K562 (cell line): ENCODE results near the gene GRXCR1. TPM values are rescaled to one million over a fixed set of nuclear protein-coding genes. Genes with fewer than 3 reads are reported as not detected.

ENCODE experiments used
- ATAC-seq: fragments of 200-7000 bp; cut with Tn5 transposase; 3 replicates; pipeline ENCODE4 v1.9.1; 2020; ENCODE audit warnings: moderate library complexity
- BruUV-seq: library from RNA; stranded (reverse); fragments of 400-500 nt; replicated peaks from 2 replicates; lab custom pipeline; 2021; lab: Mats Ljungman, UMichigan
- CTCF ChIA-PET: fragments of 300-600 bp; formaldehyde crosslinking; extraction: SDS; loops from one replicate; lab custom pipeline; 2021; ENCODE audit warnings: low intra/inter-chr PET ratio; lab: Yijun Ruan, JAX
- POLR2A ChIA-PET: fragments of 300-600, 350-650 bp; sonication (Branson Sonifier 250); formaldehyde crosslinking; extraction: SDS; loops from one replicate; lab custom pipeline; 2021; ENCODE audit warnings: antibody characterized with exemption, inconsistent platforms; lab: Yijun Ruan, JAX
- DNase-seq, 4 experiments: peaks; one replicate each; pipeline versions ENCODE4 v3.0.0 to v3.0.0-alpha.2; 2011 to 2018; ENCODE audit warnings: low spot score in 3 of 4, mixed read lengths in 3 of 4; ENCODE audit errors: extremely low read depth in 1 of 4
- FAIRE-seq: peaks from 2 replicates; lab custom pipeline; 2011; peaks lifted over from hg19 to GRCh38; lab: Jason Lieb, UNC
- H2AFZ ChIP-seq: 2 replicates; pipeline ENCODE4 v1.6.0; 2011; ENCODE audit warnings: low read depth, low read length, control low read depth, inconsistent platforms
- H3K27ac ChIP-seq: fragments of 200-600 bp; 3 replicates; pipeline ENCODE4 v1.8.0; 2011; ENCODE audit warnings: low read depth, mild to moderate bottlenecking, control low read depth, inconsistent platforms, low read length, moderate library complexity, mixed read lengths; ENCODE audit errors: extremely low read depth
- H3K27me3 ChIP-seq, 2 experiments: fragments of 300-600 bp in 1 of 2; 2 replicates in 1 of 2; 3 replicates in 1 of 2; pipeline versions ENCODE4 v1.6.0 to v1.8.0; 2011; ENCODE audit warnings: inconsistent platforms in 2 of 2, low read length in 2 of 2, mild to moderate bottlenecking in 1 of 2, mixed read lengths in 1 of 2, moderate library complexity in 1 of 2; ENCODE audit not compliant: control insufficient read depth in 2 of 2, insufficient read depth in 2 of 2
- H3K36me3 ChIP-seq: fragments of 300-600 bp; 3 replicates; pipeline ENCODE4 v1.8.0; 2011; ENCODE audit warnings: mild to moderate bottlenecking, low read length, inconsistent platforms; ENCODE audit not compliant: control insufficient read depth, insufficient read depth
- H3K4me1 ChIP-seq, 2 experiments: fragments of 200-600 bp in 1 of 2; replicated peaks in 1 of 2; 2 replicates in 1 of 2; 3 replicates in 1 of 2; pipeline versions ENCODE4 v1.5.1 to v1.8.0; 2011; ENCODE audit warnings: inconsistent platforms in 2 of 2, low read length in 2 of 2, mild to moderate bottlenecking in 1 of 2, mixed read lengths in 1 of 2, moderate library complexity in 1 of 2; ENCODE audit not compliant: control insufficient read depth in 2 of 2, insufficient read depth in 2 of 2
- H3K4me2 ChIP-seq: 2 replicates; pipeline ENCODE4 v1.6.1; 2011; ENCODE audit warnings: low read length, control low read depth, inconsistent platforms, mixed read lengths; ENCODE audit not compliant: insufficient read depth
- H3K4me3 ChIP-seq: fragments of 200-600 bp; sonication (generic), shearing (Covaris generic); 2 replicates; pipeline ENCODE4 v1.5.1; 2016; ENCODE audit warnings: control low read depth, inconsistent platforms
- H3K79me2 ChIP-seq: fragments of 200-600 bp; 3 replicates; pipeline ENCODE4 v1.8.0; 2011; ENCODE audit warnings: low read length, inconsistent platforms; ENCODE audit not compliant: control insufficient read depth, insufficient read depth
- H3K9ac ChIP-seq, 2 experiments: 2 replicates each; pipeline versions ENCODE4 v1.6.0 to v1.6.1; 2011; ENCODE audit warnings: low read depth in 2 of 2, low read length in 2 of 2, control low read depth in 1 of 2, inconsistent platforms in 1 of 2, mild to moderate bottlenecking in 1 of 2, mixed read lengths in 1 of 2; ENCODE audit not compliant: insufficient read depth in 1 of 2
- H3K9me1 ChIP-seq: one replicate; pipeline ENCODE4 v1.6.0; 2011; ENCODE audit warnings: inconsistent platforms, mild to moderate bottlenecking, low read length, moderate library complexity; ENCODE audit not compliant: control insufficient read depth, insufficient read depth
- H3K9me3 ChIP-seq: replicated peaks from 2 replicates; pipeline ENCODE4 v1.5.1; 2011; ENCODE audit warnings: low read depth, low read length, inconsistent platforms; ENCODE audit not compliant: control insufficient read depth, insufficient read depth
- H4K20me1 ChIP-seq: replicated peaks from 2 replicates; pipeline ENCODE4 v1.6.1; 2011; ENCODE audit warnings: low read length, inconsistent platforms, mixed read lengths; ENCODE audit not compliant: control insufficient read depth, insufficient read depth
- BRD9 ChIP-seq: fragments of 450-650 bp; IDR thresholded peaks from 2 replicates; pipeline ENCODE4 v1.6.1; 2018; ENCODE audit warnings: low read depth; ENCODE audit not compliant: partially characterized antibody
- CBX8 ChIP-seq: fragments of 200-600 bp; sonication (generic); IDR thresholded peaks from 2 replicates; pipeline ENCODE4 v1.6.1; 2012; ENCODE audit warnings: borderline replicate concordance, mixed run types, low read depth, mild to moderate bottlenecking, moderate library complexity, mixed read lengths, low read length, control low read depth, inconsistent platforms; ENCODE audit not compliant: poor library complexity, severe bottlenecking; ENCODE audit errors: extremely low read depth
- CREM ChIP-seq: IDR thresholded peaks from 2 replicates; pipeline ENCODE4 v1.6.1; 2014; ENCODE audit warnings: antibody characterized with exemption, low read depth
- ELK1 ChIP-seq: sonication (generic); formaldehyde crosslinking; IDR thresholded peaks from 2 replicates; pipeline ENCODE4 v1.8.1; 2022; ENCODE audit warnings: missing genetic modification reagents
- FOS ChIP-seq: IDR thresholded peaks from 3 replicates; pipeline ENCODE4 v1.6.1; 2011; ENCODE audit not compliant: insufficient read length; ENCODE audit errors: extremely low read depth
- FOXP1 ChIP-seq: sonication (generic); formaldehyde crosslinking; IDR thresholded peaks from 2 replicates; pipeline ENCODE4 v1.8.0; 2022; ENCODE audit warnings: mild to moderate bottlenecking, missing genetic modification reagents
- HDAC2 ChIP-seq: fragments of 450-650 bp; IDR thresholded peaks from 2 replicates; pipeline ENCODE4 v1.6.1; 2016; ENCODE audit warnings: mild to moderate bottlenecking
- HDGF ChIP-seq: fragments of 450-650 bp; IDR thresholded peaks from 2 replicates; pipeline ENCODE4 v1.6.1; 2016
- NONO ChIP-seq, 2 experiments: fragments of 200-400 bp in 1 of 2; fragments of 450-650 bp in 1 of 2; formaldehyde crosslinking in 1 of 2; IDR thresholded peaks; 2 replicates each; pipeline ENCODE4 v1.6.1; 2017; ENCODE audit warnings: low read depth in 2 of 2, mild to moderate bottlenecking in 2 of 2, moderate library complexity in 2 of 2, low read length in 1 of 2
- TCF7L2 ChIP-seq: fragments of 150-350 bp; IDR thresholded peaks from 2 replicates; pipeline ENCODE4 v1.6.1; 2016; ENCODE audit warnings: low read depth, mild to moderate bottlenecking, low read length, moderate library complexity
- ZFP30 ChIP-seq: fragments of 250-450 bp; sonication (Bioruptor Pico); IDR thresholded peaks from 2 replicates; pipeline ENCODE4 v1.8.0; 2022; ENCODE audit warnings: moderate library complexity, mild to moderate bottlenecking, inconsistent platforms, borderline replicate concordance
- ZNF668 ChIP-seq: fragments of 250-450 bp; sonication (Bioruptor Pico); IDR thresholded peaks from 2 replicates; pipeline ENCODE4 v1.8.0; 2022; ENCODE audit warnings: mild to moderate bottlenecking, inconsistent platforms
- WGBS: fragments of 100-300 bp; shearing (Covaris generic); methylation state at CpG from one replicate; pipeline ENCODE4 v1.1.6; 2016; ENCODE audit warnings: low coverage, mixed read lengths; ENCODE audit not compliant: insufficient coverage; ENCODE audit errors: missing lambda C conversion rate; 5-methylcytosine and 5-hydroxymethylcytosine counted together
- in situ Hi-C: fragments of 300-500 bp; cut with MboI; formaldehyde crosslinking; loops from 4 replicates; pipeline ENCODE4 v1.15.0; 2018; ENCODE audit warnings: inconsistent platforms, mixed read lengths
- intact Hi-C: fragments of 100-400 bp; cut with micrococcal nuclease; formaldehyde crosslinking; loops from 2 replicates; pipeline ENCODE4 v1.14.2; 2022
- polyA plus RNA-seq, 8 experiments: library from polyadenylated mRNA; depleted of rRNA in 4 of 8; stranded (reverse) in 5 of 8; unstranded in 3 of 8; fragments of >200 nt; fragmentation: Nextera tagmentation in 2 of 8; fragmentation: Illumina TruSeq in 1 of 8; extraction: Ambion mirVana in 2 of 8; extraction: Trizol in 1 of 8; gene quantifications; 2 replicates each; pipeline versions ENCODE4 v1.2.1 to v1.2.3, GENCODE V29; 2011 to 2014; ENCODE audit warnings: inconsistent platforms in 1 of 8, missing spikeins in 1 of 8
- total RNA-seq, 7 experiments: library from RNA; depleted of rRNA in 6 of 7; stranded (reverse); fragments of >200 nt in 6 of 7; fragmentation: Illumina TruSeq in 2 of 7; extraction: Trizol in 2 of 7; gene quantifications; 2 replicates each; pipeline versions ENCODE4 v1.2.1 to v1.2.3, GENCODE V29; 2011 to 2021; ENCODE audit warnings: low replicate concordance in 1 of 7
- TF ChIP-seq, protein P1 (sequence below): sonication (generic); formaldehyde crosslinking; IDR thresholded peaks from 2 replicates; pipeline ENCODE4 v1.8.0; 2022; ENCODE audit warnings: missing genetic modification reagents, mild to moderate bottlenecking, borderline replicate concordance

GRXCR1 gene
- total and polyA plus RNA-seq, 9 of the 15 experiments (the other 6 are each of a cell fraction or from before 2014, with no cell fraction given) = not detected

- Histone ChIP-seq H3K4me1 (no peaks in the 10 kb centered on the region), H3K4me3 (no peak overlapping the region), H2AFZ (no peak overlapping the region), H3K4me2 (no peak overlapping the region), H3K36me3 (no peaks in the 10 kb centered on the region), H3K79me2 (no peaks in the 10 kb centered on the region), H3K9me1 (no peaks in the 10 kb centered on the region), H3K9me3 (no peaks in the 10 kb centered on the region; the same call in none of the 2 replicates), H4K20me1 (no peaks in the 10 kb centered on the region), H3K27me3 (no peaks in the 10 kb centered on the region), H3K9ac (no peak overlapping the region), H3K27ac (no peak overlapping the region)
- ChIA-PET CTCF (no interaction called here), POLR2A (no interaction called here)
- ATAC-seq (no peak), DNase-seq (no peak), FAIRE-seq (no peak)
- BruUV-seq = no TSS peak
- TF ChIP-seq NONO (IDR thresholded peaks at IDR 0.05; ENCODE audit: low read depth in 2 of 2, low read length in 1 of 2) = no peak
- TF ChIP-seq HDAC2 = no peak
- no peak for TF ChIP-seq CREM
- no peak for TF ChIP-seq ZNF668 (CRISPR knock-in tag)
- no peak for TF ChIP-seq ZFP30 (CRISPR knock-in tag)
- no peak for TF ChIP-seq FOXP1 (CRISPR knock-in tag)
- intact Hi-C loops (no loop called here), in situ Hi-C loops (no loop called here)
- WGBS = 2% methylated on average over 3 of the region's 3 CpGs
Measured at GRCh38 chr4:42925921-42926320, 33.4 kb downstream of the GRXCR1 start.

- WGBS = 0% methylated on average over 3 of the region's 3 CpGs
- no peak for ATAC-seq
- TF ChIP-seq ELK1 (CRISPR knock-in tag) = no peak
- no peak for TF ChIP-seq TCF7L2
- TF ChIP-seq HDGF = no peak
- TF ChIP-seq FOS = no peak
- TF ChIP-seq CBX8 = no peak
- no peak for TF ChIP-seq BRD9
- TF ChIP-seq, protein P1, sequence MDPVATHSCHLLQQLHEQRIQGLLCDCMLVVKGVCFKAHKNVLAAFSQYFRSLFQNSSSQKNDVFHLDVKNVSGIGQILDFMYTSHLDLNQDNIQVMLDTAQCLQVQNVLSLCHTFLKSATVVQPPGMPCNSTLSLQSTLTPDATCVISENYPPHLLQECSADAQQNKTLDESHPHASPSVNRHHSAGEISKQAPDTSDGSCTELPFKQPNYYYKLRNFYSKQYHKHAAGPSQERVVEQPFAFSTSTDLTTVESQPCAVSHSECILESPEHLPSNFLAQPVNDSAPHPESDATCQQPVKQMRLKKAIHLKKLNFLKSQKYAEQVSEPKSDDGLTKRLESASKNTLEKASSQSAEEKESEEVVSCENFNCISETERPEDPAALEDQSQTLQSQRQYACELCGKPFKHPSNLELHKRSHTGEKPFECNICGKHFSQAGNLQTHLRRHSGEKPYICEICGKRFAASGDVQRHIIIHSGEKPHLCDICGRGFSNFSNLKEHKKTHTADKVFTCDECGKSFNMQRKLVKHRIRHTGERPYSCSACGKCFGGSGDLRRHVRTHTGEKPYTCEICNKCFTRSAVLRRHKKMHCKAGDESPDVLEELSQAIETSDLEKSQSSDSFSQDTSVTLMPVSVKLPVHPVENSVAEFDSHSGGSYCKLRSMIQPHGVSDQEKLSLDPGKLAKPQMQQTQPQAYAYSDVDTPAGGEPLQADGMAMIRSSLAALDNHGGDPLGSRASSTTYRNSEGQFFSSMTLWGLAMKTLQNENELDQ (CRISPR knock-in tag) = no peak
Measured at GRCh38 chr4:42927946-42928345, 35.4 kb downstream of the GRXCR1 start.

More at GRCh38 chr4:42927946-42928345, 35.4 kb downstream of the GRXCR1 start:
- no peaks in the 10 kb centered on the region for H3K27me3 ChIP-seq
- no peaks in the 10 kb centered on the region for H4K20me1 ChIP-seq
- no peak overlapping the region for H2AFZ ChIP-seq
- no peak overlapping the region for H3K27ac ChIP-seq
- H3K79me2 ChIP-seq = no peaks in the 10 kb centered on the region
- H3K4me3 ChIP-seq = no peak overlapping the region
- no peaks in the 10 kb centered on the region; the same call in 1 of the 2 replicates for H3K9me3 ChIP-seq
- no peak overlapping the region for H3K4me2 ChIP-seq
- H3K36me3 ChIP-seq = no peaks in the 10 kb centered on the region
- intact Hi-C loops = no loop called here
- ChIA-PET POLR2A (no interaction called here), CTCF (no interaction called here)
- no TSS peak for BruUV-seq
- no peak for FAIRE-seq
- no peak for DNase-seq
- in situ Hi-C loops = no loop called here
- no peaks in the 10 kb centered on the region for H3K9me1 ChIP-seq
- H3K9ac ChIP-seq = no peak overlapping the region
- no peaks in the 10 kb centered on the region for H3K4me1 ChIP-seq
